Heart left ventricle (tissue), 13 donors: ENCODE results near the gene BMPR2.

Experiments used
- POLR2A ChIP-seq, 2 donors: fragments of 450-650 bp; IDR thresholded peaks; one replicate each; pipeline ENCODE4 v1.6.1; 2017; ENCODE audit warnings: antibody characterized with exemption in 2 of 2, mild to moderate bottlenecking in 2 of 2, moderate library complexity in 2 of 2
- TF ChIP-seq, protein P1 (sequence below), 12 donors: fragments of 200-600 bp; sonication (generic) in 4 of 12; IDR thresholded peaks; one replicate each; pipeline versions ENCODE4 v1.5.0 to v1.8.0; 2018 to 2022; ENCODE audit warnings: antibody characterized with exemption in 12 of 12, mild to moderate bottlenecking in 5 of 12
- donor health status: ischemic (EF 13 %, LVEDD 7.1; RV severe dilation, severe dysfunction).
- donor health status: DM: no; HTN: yes; CAD: no.
- donor health status: DM: no; HTN: no; CAD: no.
- donor health status: ischemic (EF 25% LVEDD 6.9; RV normal size, moderate dysfunction).
- donor health status: ischemic (EF 25% LVEDD 5.7; RV mildly dilated, moderate dysfunction).
- donor health status: ischemic (EF 35%, LVEDD 5.7; RV mildly dilated, moderate dysfunction).
- donor health status: nonischemic (EF 11% LVEDD 7.7; RV severe dilation, severe dysfunction).
- donor health status: DM: yes; HTN: yes; CAD: no.
- donor health status: PGD.
- donor health status: ischemic (EF 29% LVEDD 5.4; RV normal size, mild dysfunction).
- donor health status: nonischemic (EF 23%, LVEDD 6.1; RV moderate dilation, normal function).

DNA sequence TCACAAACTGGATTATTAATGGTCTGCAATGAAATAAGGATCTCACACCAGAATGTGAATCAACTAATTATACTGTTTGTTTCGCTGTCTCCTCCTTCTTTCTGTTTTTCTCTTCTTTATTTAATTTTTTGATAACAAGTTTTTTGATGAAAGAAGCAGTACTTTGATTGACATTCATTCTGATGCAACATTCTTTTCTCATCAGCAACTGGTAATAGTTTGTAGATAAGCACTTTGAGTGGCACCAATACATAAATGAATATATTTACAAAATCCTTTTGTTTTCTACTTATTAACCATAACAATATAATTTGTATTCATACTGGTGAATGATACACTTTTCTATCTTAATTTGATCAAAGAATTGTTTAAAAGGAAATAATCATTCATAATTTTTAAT lies 143.3 kb downstream of the BMPR2 start:
- TF ChIP-seq, protein P1, sequence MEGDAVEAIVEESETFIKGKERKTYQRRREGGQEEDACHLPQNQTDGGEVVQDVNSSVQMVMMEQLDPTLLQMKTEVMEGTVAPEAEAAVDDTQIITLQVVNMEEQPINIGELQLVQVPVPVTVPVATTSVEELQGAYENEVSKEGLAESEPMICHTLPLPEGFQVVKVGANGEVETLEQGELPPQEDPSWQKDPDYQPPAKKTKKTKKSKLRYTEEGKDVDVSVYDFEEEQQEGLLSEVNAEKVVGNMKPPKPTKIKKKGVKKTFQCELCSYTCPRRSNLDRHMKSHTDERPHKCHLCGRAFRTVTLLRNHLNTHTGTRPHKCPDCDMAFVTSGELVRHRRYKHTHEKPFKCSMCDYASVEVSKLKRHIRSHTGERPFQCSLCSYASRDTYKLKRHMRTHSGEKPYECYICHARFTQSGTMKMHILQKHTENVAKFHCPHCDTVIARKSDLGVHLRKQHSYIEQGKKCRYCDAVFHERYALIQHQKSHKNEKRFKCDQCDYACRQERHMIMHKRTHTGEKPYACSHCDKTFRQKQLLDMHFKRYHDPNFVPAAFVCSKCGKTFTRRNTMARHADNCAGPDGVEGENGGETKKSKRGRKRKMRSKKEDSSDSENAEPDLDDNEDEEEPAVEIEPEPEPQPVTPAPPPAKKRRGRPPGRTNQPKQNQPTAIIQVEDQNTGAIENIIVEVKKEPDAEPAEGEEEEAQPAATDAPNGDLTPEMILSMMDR (IDR thresholded peaks at IDR 0.05), result no peak
- no peak for TF ChIP-seq POLR2A (IDR thresholded peaks at IDR 0.05)
